Measurements from ENCODE around the gene KERA.

The KERA gene

DNA sequence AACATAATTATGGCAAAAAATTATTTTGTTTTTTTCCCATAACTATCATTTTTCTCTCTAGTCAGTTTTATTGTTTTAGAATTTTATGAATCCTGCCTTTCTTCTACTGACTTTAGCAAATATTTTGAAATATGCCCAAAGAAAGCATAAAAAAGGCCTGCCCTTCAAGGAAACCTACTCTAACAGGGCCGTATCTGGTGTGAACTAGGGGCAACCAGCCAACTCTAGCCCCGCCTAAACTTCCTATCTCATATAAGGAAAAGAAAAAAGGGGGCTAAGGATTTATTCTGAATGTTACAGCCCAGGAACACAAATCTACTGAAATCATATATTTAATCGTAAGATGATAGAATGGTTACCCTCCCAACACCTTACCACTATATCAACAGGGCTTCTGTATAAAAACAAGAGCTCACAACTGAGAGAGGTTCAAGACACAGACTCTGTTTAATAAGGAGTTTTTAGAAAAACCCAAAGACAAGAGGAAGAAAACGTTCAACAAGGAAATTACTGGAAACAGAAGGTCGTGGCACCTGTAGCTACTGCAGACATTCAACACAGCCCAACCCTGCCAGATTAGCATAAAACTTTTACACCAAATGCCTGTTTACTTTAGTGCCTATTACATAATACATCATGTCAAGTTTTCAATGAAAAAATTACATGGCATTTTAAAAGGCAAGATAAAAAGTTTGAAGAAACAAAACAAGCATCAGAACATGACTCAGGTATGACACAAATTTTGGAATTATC lies 40.1 kb downstream of the KERA start:
- Mint-ChIP-seq H3K9me3 (peaks cover 0 to 2% of the 10 kb centered on the region in 2 donors), H3K4me1 (ENCODE audit: low read depth in 2 of 2) (no peaks in the 10 kb centered on the region), H3K27ac (no peak overlapping the region), H3K27me3 (peaks cover 5 to 11% of the 10 kb centered on the region in 2 donors), H3K36me3 (ENCODE audit: insufficient read depth) (no peaks in the 10 kb centered on the region), H3K4me3 (no peak overlapping the region)
- no peak for DNase-seq
- no peak for ATAC-seq (replicated peaks)

DNA sequence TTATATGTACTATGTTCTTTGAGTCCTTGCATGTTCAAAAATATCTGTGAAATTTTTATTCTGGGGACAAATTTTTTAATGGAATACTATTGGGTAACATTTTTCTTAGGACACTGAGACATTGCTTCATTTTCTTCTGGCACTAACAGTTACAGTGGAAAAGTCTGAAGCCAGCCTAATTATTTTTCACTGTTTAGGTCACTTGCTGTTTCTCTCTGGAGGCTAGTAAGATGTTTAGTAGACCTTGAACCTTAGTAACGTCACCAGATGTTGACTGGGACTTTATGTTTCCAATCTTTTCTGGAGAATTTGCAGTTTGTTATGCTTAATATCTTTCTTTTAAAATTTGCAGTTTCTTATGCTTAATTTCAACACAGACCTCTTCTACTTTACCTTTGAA lies 40.8 kb downstream of the KERA start:
- no peaks in the 10 kb centered on the region for H3K36me3 Mint-ChIP-seq (ENCODE audit: insufficient read depth)
- peaks cover 0 to 2% of the 10 kb centered on the region in 2 donors for H3K9me3 Mint-ChIP-seq
- ATAC-seq (replicated peaks) (no peak), DNase-seq (no peak)
- H3K27ac Mint-ChIP-seq: no peak overlapping the region
- H3K4me3 Mint-ChIP-seq: no peak overlapping the region
- H3K4me1 Mint-ChIP-seq (ENCODE audit: low read depth in 2 of 2): no peaks in the 10 kb centered on the region
- H3K27me3 Mint-ChIP-seq: peaks cover 5 to 11% of the 10 kb centered on the region in 2 donors

- Mint-ChIP-seq H3K27ac (no peak overlapping the region), H3K4me3 (no peak overlapping the region), H3K4me1 (ENCODE audit: low read depth in 2 of 2) (no peaks in the 10 kb centered on the region), H3K36me3 (ENCODE audit: insufficient read depth) (no peaks in the 10 kb centered on the region), H3K27me3 (peaks cover 5 to 20% of the 10 kb centered on the region in 2 donors), H3K9me3 (no peaks in the 10 kb centered on the region)
- DNase-seq: no peak
- ATAC-seq (replicated peaks): no peak
Observed at GRCh38 chr12:91009319-91009950, 48.4 kb downstream of the KERA start.

- DNase-seq (no peak), ATAC-seq (replicated peaks) (no peak)
- Mint-ChIP-seq H3K27ac (no peak overlapping the region), H3K4me1 (ENCODE audit: low read depth in 2 of 2) (no peaks in the 10 kb centered on the region), H3K27me3 (peaks cover 0 to 9% of the 10 kb centered on the region in 2 donors), H3K4me3 (no peak overlapping the region), H3K36me3 (ENCODE audit: insufficient read depth) (no peaks in the 10 kb centered on the region), H3K9me3 (no peaks in the 10 kb centered on the region)
Observed at GRCh38 chr12:91007531-91008290, 50.1 kb downstream of the KERA start.

- Mint-ChIP-seq H3K27me3 (no peaks in the 10 kb centered on the region), H3K36me3 (ENCODE audit: insufficient read depth) (no peaks in the 10 kb centered on the region), H3K4me1 (ENCODE audit: low read depth in 2 of 2) (no peaks in the 10 kb centered on the region), H3K4me3 (no peak within 1 kb of the TSS), H3K9me3 (no peaks in the 10 kb centered on the region), H3K27ac (no peak within 1 kb of the TSS)
- ATAC-seq (replicated peaks): no peak
- DNase-seq: no peak
Observed at GRCh38 chr12:91004872-91005271, 53.0 kb downstream of the KERA start, which contains the start of gene EPYC. EPYC (minus strand) TSS chr12:91004972; CDS start chr12:91002565, 2,407 bp downstream.

DNA sequence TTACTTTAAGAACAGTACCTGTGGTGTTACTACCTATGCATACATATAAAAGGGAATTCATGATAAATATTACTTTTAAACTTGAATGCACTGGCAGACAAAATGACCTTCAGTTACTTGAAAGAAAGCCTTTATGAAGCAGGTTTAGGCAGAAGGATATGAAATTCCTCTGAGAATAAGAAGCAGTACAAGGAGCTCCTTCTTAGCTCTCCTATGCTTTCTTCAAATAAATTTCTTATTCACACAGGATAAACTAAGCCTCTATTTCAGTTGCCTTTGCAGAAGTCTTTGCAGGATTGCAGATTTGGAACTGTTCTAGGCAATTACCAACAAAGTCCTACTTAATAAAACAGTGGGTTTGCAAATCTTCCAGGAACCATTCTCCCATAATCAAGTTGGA lies 54.1 kb downstream of the KERA start:
- ATAC-seq (replicated peaks): no peak
- H3K27ac Mint-ChIP-seq: no peak overlapping the region

GRCh38 chr12:91001306-91001705 lies 56.5 kb downstream of the KERA start:
- Mint-ChIP-seq H3K27ac (no peak overlapping the region), H3K36me3 (ENCODE audit: insufficient read depth) (no peaks in the 10 kb centered on the region), H3K4me3 (no peak overlapping the region), H3K27me3 (no peaks in the 10 kb centered on the region), H3K9me3 (no peaks in the 10 kb centered on the region), H3K4me1 (ENCODE audit: low read depth in 2 of 2) (no peaks in the 10 kb centered on the region)
- DNase-seq (no peak), ATAC-seq (replicated peaks) (no peak)

More for the DNA sequence above, 54.1 kb downstream of the KERA start:
- Mint-ChIP-seq H3K4me3 (no peak overlapping the region), H3K4me1 (ENCODE audit: low read depth in 2 of 2) (no peaks in the 10 kb centered on the region), H3K9me3 (no peaks in the 10 kb centered on the region), H3K27me3 (no peaks in the 10 kb centered on the region), H3K36me3 (ENCODE audit: insufficient read depth) (no peaks in the 10 kb centered on the region)
- no peak for DNase-seq

All from effector memory CD8-positive, alpha-beta T cell (primary cell).